Activated CD8-positive, alpha-beta memory T cell treated with anti-CD3 and anti-CD28 coated beads for 4 hours (primary cell): ENCODE data around the gene CASQ2.

Experiments used
- DNase-seq, 2 donors: peaks; one replicate each; pipeline ENCODE4 v3.0.0-alpha.2; 2020; ENCODE audit warnings: low read depth in 2 of 2

The CASQ2 gene

GRCh38 chr1:115697619-115698018 lies 70.9 kb downstream of the CASQ2 start:
- no peak for DNase-seq

- DNase-seq: no peak
Measured at GRCh38 chr1:115694805-115695204, 73.7 kb downstream of the CASQ2 start.

GRCh38 chr1:115692224-115692623 lies 76.3 kb downstream of the CASQ2 start:
- DNase-seq: no peak

- DNase-seq: no peak
Measured at GRCh38 chr1:115690972-115691371, 77.5 kb downstream of the CASQ2 start.

- no peak for DNase-seq
Measured at GRCh38 chr1:115687744-115688143, 80.8 kb downstream of the CASQ2 start.

GRCh38 chr1:115685029-115685705 lies 83.3 kb downstream of the CASQ2 start:
- no peak for DNase-seq

GRCh38 chr1:115682792-115683191 lies 85.7 kb downstream of the CASQ2 start:
- no peak for DNase-seq

GRCh38 chr1:115680730-115681111 lies 87.8 kb downstream of the CASQ2 start:
- DNase-seq: no peak

- no peak for DNase-seq
Measured at GRCh38 chr1:115679141-115679611, 89.3 kb downstream of the CASQ2 start.

- DNase-seq: no peak
Measured at GRCh38 chr1:115678141-115678540, 90.4 kb downstream of the CASQ2 start.

- DNase-seq: no peak
Measured at GRCh38 chr1:115677565-115677964, 90.9 kb downstream of the CASQ2 start.

- DNase-seq: no peak
Measured at GRCh38 chr1:115677182-115677555, 91.3 kb downstream of the CASQ2 start.

- no peak for DNase-seq
Measured at GRCh38 chr1:115676498-115677181, 91.9 kb downstream of the CASQ2 start.

- DNase-seq: no peak
Measured at GRCh38 chr1:115672224-115673009, 96.1 kb downstream of the CASQ2 start.

GRCh38 chr1:115671176-115671934 lies 97.2 kb downstream of the CASQ2 start:
- DNase-seq: no peak

- no peak for DNase-seq
Measured at GRCh38 chr1:115670476-115671175, 97.9 kb downstream of the CASQ2 start.

- DNase-seq: no peak
Measured at GRCh38 chr1:115669886-115670285, 98.6 kb downstream of the CASQ2 start.

GRCh38 chr1:115669002-115669673 lies 99.4 kb downstream of the CASQ2 start:
- no peak for DNase-seq

- no peak for DNase-seq
Measured at GRCh38 chr1:115668579-115668978, 99.9 kb downstream of the CASQ2 start.

GRCh38 chr1:115666702-115667101 lies 101.8 kb downstream of the CASQ2 start:
- DNase-seq: no peak

- no peak for DNase-seq
Measured at GRCh38 chr1:115666206-115666605, 102.3 kb downstream of the CASQ2 start.
